ENCODE results near the gene LGALS12. TPM values are rescaled to one million over a fixed set of nuclear protein-coding genes. Genes with fewer than 3 reads are reported as not detected.
A peak's percentile ranks its signal among the peaks of the same experiment; 100 is the strongest.

LGALS12 gene
- total and polyA plus RNA-seq, 4 donors: 0.84 to 1.2 TPM; not detected in 2

GRCh38 chr11:63488789-63489188 lies 17.1 kb upstream of the LGALS12 start:
- intact Hi-C loops (cut with DNase I): no loop called here
- H3K4me3 ChIP-seq (ENCODE audit: low read length in 2 of 2): no peak overlapping the region
- no peaks in the 10 kb centered on the region for H3K36me3 ChIP-seq (ENCODE audit: control insufficient read depth in 1 of 2, insufficient read depth in 2 of 2, low read length in 1 of 2)
- H3K9me3 ChIP-seq (ENCODE audit: control insufficient read depth, low read length): no peaks in the 10 kb centered on the region
- peaks cover 0 to 3% of the 10 kb centered on the region in 2 donors for H3K4me1 ChIP-seq (ENCODE audit: control insufficient read depth in 1 of 2, insufficient read depth in 2 of 2, low read length in 2 of 2)
- no peak overlapping the region for H3K27ac ChIP-seq (ENCODE audit: low read depth in 1 of 2, low read length in 2 of 2)
- 79 to 85% methylated on average over 1 of the region's 1 CpG for WGBS, 2 donors
- no peaks in the 10 kb centered on the region for H3K27me3 ChIP-seq (ENCODE audit: control insufficient read depth in 1 of 2, insufficient read depth in 2 of 2, low read length in 1 of 2)
- DNase-seq (no peak), ATAC-seq (ENCODE audit: low FRiP score) (no peak)

GRCh38 chr11:63489879-63490278 lies 16.0 kb upstream of the LGALS12 start:
- WGBS, 2 donors: 68 to 71% methylated on average over 3 of the region's 3 CpGs
- Histone ChIP-seq H3K4me3 (ENCODE audit: low read length in 2 of 2) (no peak overlapping the region), H3K27ac (ENCODE audit: low read depth in 1 of 2, low read length in 2 of 2) (no peak overlapping the region), H3K27me3 (ENCODE audit: control insufficient read depth in 1 of 2, insufficient read depth in 2 of 2, low read length in 1 of 2) (no peaks in the 10 kb centered on the region), H3K4me1 (ENCODE audit: control insufficient read depth in 1 of 2, insufficient read depth in 2 of 2, low read length in 2 of 2) (peaks cover 0 to 3% of the 10 kb centered on the region in 2 donors), H3K36me3 (ENCODE audit: control insufficient read depth in 1 of 2, insufficient read depth in 2 of 2, low read length in 1 of 2) (no peaks in the 10 kb centered on the region), H3K9me3 (ENCODE audit: control insufficient read depth, low read length) (no peaks in the 10 kb centered on the region)
- no peak for DNase-seq
- intact Hi-C loops (cut with DNase I): loop anchor here in 1 of 2 donors (5.0 kb wide), 1 partner anchor 47 kb away; the partner anchor contains the start of gene PLAAT4
- ATAC-seq (ENCODE audit: low FRiP score): no peak

DNA sequence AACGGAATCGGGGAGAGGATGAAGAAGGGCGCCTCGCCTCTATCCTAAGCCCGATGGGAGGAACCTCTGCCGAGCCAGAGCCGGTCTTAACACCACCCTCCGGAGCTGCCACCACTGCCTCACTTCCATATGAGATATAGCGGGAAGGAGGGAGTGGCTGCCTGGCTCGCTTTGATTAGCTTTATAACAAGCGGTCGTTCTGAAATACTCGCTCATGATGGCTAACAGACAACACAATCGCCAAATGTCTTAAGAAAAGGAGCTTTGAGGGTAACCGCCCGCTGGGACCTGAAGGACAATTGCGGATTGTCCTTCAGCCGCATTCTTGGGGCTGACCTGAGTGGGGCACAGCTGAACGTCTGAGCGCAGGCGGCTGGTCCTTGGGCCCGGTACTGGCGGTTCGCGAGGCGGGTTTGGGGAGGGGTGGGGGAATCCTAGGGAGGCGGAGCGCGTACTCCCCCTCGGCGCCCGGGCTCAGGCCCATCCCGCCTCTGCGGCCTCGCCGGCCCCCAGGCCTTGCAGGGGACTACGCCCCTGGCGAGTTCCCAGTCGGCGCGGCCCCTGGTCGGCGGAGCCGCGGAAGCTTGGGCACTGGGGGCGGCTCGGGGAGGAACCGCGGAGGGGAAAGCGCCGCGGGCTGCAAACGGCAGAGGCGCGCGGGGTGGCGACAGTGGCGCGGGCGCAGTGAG lies 15.2 kb upstream of the LGALS12 start, which contains the start of gene PLAAT5:
TSS of gene PLAAT5 (minus strand) at position 617 of the 689 bp plus-strand sequence. CDS start at position 484, 133 bp downstream.
- DNase-seq (peak; percentile 59 to 86), ATAC-seq (ENCODE audit: low FRiP score) (peak; percentile 81)
- Histone ChIP-seq H3K9me3 (ENCODE audit: control insufficient read depth, low read length) (no peaks in the 10 kb centered on the region), H3K4me3 (ENCODE audit: low read length in 2 of 2) (peak within 1 kb of the TSS; percentile 57 to 73), H3K27ac (ENCODE audit: low read depth in 1 of 2, low read length in 2 of 2) (no peak within 1 kb of the TSS), H3K36me3 (ENCODE audit: control insufficient read depth in 1 of 2, insufficient read depth in 2 of 2, low read length in 1 of 2) (no peaks in the 10 kb centered on the region), H3K27me3 (ENCODE audit: control insufficient read depth in 1 of 2, insufficient read depth in 2 of 2, low read length in 1 of 2) (no peaks in the 10 kb centered on the region), H3K4me1 (ENCODE audit: control insufficient read depth in 1 of 2, insufficient read depth in 2 of 2, low read length in 2 of 2) (peaks cover 0 to 3% of the 10 kb centered on the region in 2 donors)
- 5 to 7% methylated on average over 49 to 60 of the region's 60 CpGs for WGBS, 2 donors
- intact Hi-C loops (cut with DNase I): loop anchor here in 1 of 2 donors (5.0 kb wide), 1 partner anchor 47 kb away; the partner anchor contains the start of gene PLAAT4

DNA sequence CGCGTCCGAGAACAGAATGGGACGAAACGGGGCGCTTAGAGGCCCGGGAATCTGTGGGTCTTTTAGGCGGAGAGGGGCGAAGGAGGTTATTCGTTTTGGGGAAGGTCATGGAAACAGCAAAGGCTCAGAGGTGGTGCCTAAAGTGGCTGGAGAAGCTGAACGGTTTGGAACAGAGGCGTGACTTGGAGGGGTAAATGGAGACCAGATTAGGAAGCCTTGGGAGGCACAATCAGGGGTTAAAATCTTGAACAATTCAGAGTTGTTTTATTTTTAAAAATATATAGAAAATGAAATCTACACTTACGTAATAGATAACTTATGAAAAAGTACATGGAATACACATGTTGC lies 14.7 kb upstream of the LGALS12 start:
- intact Hi-C loops (cut with DNase I): loop anchor here in 1 of 2 donors (5.0 kb wide), 1 partner anchor 46 kb away; the partner anchor contains the start of gene PLAAT4
- ATAC-seq (ENCODE audit: low FRiP score) (no peak), DNase-seq (no peak)
- no peaks in the 10 kb centered on the region for H3K9me3 ChIP-seq (ENCODE audit: control insufficient read depth, low read length)
- WGBS, 2 donors: 0 to 1% methylated on average over 13 of the region's 13 CpGs
- H3K27me3 ChIP-seq (ENCODE audit: control insufficient read depth in 1 of 2, insufficient read depth in 2 of 2, low read length in 1 of 2): no peaks in the 10 kb centered on the region
- peaks cover 0 to 3% of the 10 kb centered on the region in 2 donors for H3K4me1 ChIP-seq (ENCODE audit: control insufficient read depth in 1 of 2, insufficient read depth in 2 of 2, low read length in 2 of 2)
- H3K4me3 ChIP-seq (ENCODE audit: low read length in 2 of 2): peak overlapping the region; percentile 57 to 73
- no peak overlapping the region for H3K27ac ChIP-seq (ENCODE audit: low read depth in 1 of 2, low read length in 2 of 2)
- H3K36me3 ChIP-seq (ENCODE audit: control insufficient read depth in 1 of 2, insufficient read depth in 2 of 2, low read length in 1 of 2): no peaks in the 10 kb centered on the region

DNA sequence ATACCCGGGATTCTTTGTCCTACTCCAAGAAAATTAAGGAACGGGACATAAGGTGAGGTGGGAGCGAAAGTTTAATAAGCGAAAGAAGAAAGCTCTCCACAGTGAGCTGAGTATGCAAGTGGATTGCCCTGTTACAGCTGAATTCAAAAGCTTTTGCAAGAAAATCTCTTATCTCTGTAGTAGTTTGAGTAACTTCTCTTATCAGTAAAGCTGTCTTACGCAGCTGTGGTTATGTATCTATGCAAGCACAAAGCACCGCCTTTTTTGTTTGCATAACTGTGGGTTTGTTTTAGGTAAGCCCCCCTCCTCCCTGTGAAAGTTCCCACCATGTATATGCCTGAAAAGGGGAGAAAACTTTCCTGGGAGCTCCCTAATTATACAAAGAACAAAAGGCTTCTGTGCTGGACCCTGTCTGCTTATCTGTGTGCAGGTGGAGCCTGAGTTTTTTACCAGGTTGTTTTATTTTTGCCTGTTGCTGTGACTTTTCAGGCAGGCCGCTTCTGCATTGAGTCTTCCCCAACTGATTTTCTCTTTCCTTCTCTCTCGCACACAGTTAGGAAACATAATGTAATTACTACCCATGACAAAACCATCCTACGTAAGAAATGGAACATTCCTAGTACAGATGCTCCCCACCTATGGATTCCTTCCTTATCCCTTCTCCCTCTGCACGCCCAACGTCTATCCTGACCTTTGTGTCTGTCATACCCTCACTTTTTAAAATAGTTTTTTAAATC lies 14.1 kb upstream of the LGALS12 start:
- peak overlapping the region; percentile 57 to 73 for H3K4me3 ChIP-seq (ENCODE audit: low read length in 2 of 2)
- intact Hi-C loops (cut with DNase I): loop anchor here in 1 of 2 donors (5.0 kb wide), 1 partner anchor 45 kb away; the partner anchor contains the start of gene PLAAT4
- no peaks in the 10 kb centered on the region for H3K9me3 ChIP-seq (ENCODE audit: control insufficient read depth, low read length)
- DNase-seq (no peak), ATAC-seq (ENCODE audit: low FRiP score) (no peak)
- H3K36me3 ChIP-seq (ENCODE audit: control insufficient read depth in 1 of 2, insufficient read depth in 2 of 2, low read length in 1 of 2): no peaks in the 10 kb centered on the region
- H3K4me1 ChIP-seq (ENCODE audit: control insufficient read depth in 1 of 2, insufficient read depth in 2 of 2, low read length in 2 of 2): peaks cover 0 to 3% of the 10 kb centered on the region in 2 donors
- 44 to 46% methylated on average over 11 of the region's 11 CpGs for WGBS, 2 donors
- H3K27me3 ChIP-seq (ENCODE audit: control insufficient read depth in 1 of 2, insufficient read depth in 2 of 2, low read length in 1 of 2): no peaks in the 10 kb centered on the region
- no peak overlapping the region for H3K27ac ChIP-seq (ENCODE audit: low read depth in 1 of 2, low read length in 2 of 2)

GRCh38 chr11:63492441-63492840 lies 13.4 kb upstream of the LGALS12 start:
- 98 to 100% methylated on average over 1 of the region's 1 CpG for WGBS, 2 donors
- H3K4me1 ChIP-seq (ENCODE audit: control insufficient read depth in 1 of 2, insufficient read depth in 2 of 2, low read length in 2 of 2): peaks cover 0 to 3% of the 10 kb centered on the region in 2 donors
- intact Hi-C loops (cut with DNase I): loop anchor here in 1 of 2 donors (5.0 kb wide), 1 partner anchor 45 kb away; the partner anchor contains the start of gene PLAAT4
- H3K27me3 ChIP-seq (ENCODE audit: control insufficient read depth in 1 of 2, insufficient read depth in 2 of 2, low read length in 1 of 2): no peaks in the 10 kb centered on the region
- no peaks in the 10 kb centered on the region for H3K9me3 ChIP-seq (ENCODE audit: control insufficient read depth, low read length)
- no peaks in the 10 kb centered on the region for H3K36me3 ChIP-seq (ENCODE audit: control insufficient read depth in 1 of 2, insufficient read depth in 2 of 2, low read length in 1 of 2)
- H3K27ac ChIP-seq (ENCODE audit: low read depth in 1 of 2, low read length in 2 of 2): no peak overlapping the region
- ATAC-seq (ENCODE audit: low FRiP score) (no peak), DNase-seq (no peak)
- H3K4me3 ChIP-seq (ENCODE audit: low read length in 2 of 2): no peak overlapping the region

GRCh38 chr11:63493127-63493526 lies 12.8 kb upstream of the LGALS12 start:
- intact Hi-C loops (cut with DNase I): loop anchor here in 1 of 2 donors (5.0 kb wide), 1 partner anchor 44 kb away; the partner anchor contains the start of gene PLAAT4
- ATAC-seq (ENCODE audit: low FRiP score): no peak

GRCh38 chr11:63494975-63495374 lies 10.9 kb upstream of the LGALS12 start:
- Histone ChIP-seq H3K4me3 (ENCODE audit: low read length in 2 of 2) (no peak overlapping the region), H3K36me3 (ENCODE audit: control insufficient read depth in 1 of 2, insufficient read depth in 2 of 2, low read length in 1 of 2) (no peaks in the 10 kb centered on the region), H3K4me1 (ENCODE audit: control insufficient read depth in 1 of 2, insufficient read depth in 2 of 2, low read length in 2 of 2) (peaks cover 0 to 3% of the 10 kb centered on the region in 2 donors), H3K27me3 (ENCODE audit: control insufficient read depth in 1 of 2, insufficient read depth in 2 of 2, low read length in 1 of 2) (no peaks in the 10 kb centered on the region), H3K27ac (ENCODE audit: low read depth in 1 of 2, low read length in 2 of 2) (no peak overlapping the region), H3K9me3 (ENCODE audit: control insufficient read depth, low read length) (no peaks in the 10 kb centered on the region)
- intact Hi-C loops (cut with DNase I): loop anchor here in 1 of 2 donors (5.0 kb wide), 1 partner anchor 42 kb away; the partner anchor contains the start of gene PLAAT4
- WGBS, 2 donors: 64 to 65% methylated on average over 6 of the region's 6 CpGs
- DNase-seq (no peak), ATAC-seq (ENCODE audit: low FRiP score) (no peak)

More at GRCh38 chr11:63493127-63493526, 12.8 kb upstream of the LGALS12 start:
- Histone ChIP-seq H3K36me3 (ENCODE audit: control insufficient read depth in 1 of 2, insufficient read depth in 2 of 2, low read length in 1 of 2) (no peaks in the 10 kb centered on the region), H3K9me3 (ENCODE audit: control insufficient read depth, low read length) (no peaks in the 10 kb centered on the region), H3K4me1 (ENCODE audit: control insufficient read depth in 1 of 2, insufficient read depth in 2 of 2, low read length in 2 of 2) (peaks cover 0 to 3% of the 10 kb centered on the region in 2 donors), H3K27ac (ENCODE audit: low read depth in 1 of 2, low read length in 2 of 2) (no peak overlapping the region), H3K27me3 (ENCODE audit: control insufficient read depth in 1 of 2, insufficient read depth in 2 of 2, low read length in 1 of 2) (no peaks in the 10 kb centered on the region), H3K4me3 (ENCODE audit: low read length in 2 of 2) (no peak overlapping the region)
- 92 to 98% methylated on average over 1 of the region's 1 CpG for WGBS, 2 donors
- no peak for DNase-seq

Measured in aorta (tissue), 5 donors.